ENCODE data around the gene FBXO38. TPM values are rescaled to one million over a fixed set of nuclear protein-coding genes. Genes with fewer than 3 reads are reported as not detected.

The FBXO38 gene
- total and polyA plus RNA-seq, 2 of the 4 experiments (the other 2 are of a cell fraction) = 14.9 to 70.1 TPM

DNA sequence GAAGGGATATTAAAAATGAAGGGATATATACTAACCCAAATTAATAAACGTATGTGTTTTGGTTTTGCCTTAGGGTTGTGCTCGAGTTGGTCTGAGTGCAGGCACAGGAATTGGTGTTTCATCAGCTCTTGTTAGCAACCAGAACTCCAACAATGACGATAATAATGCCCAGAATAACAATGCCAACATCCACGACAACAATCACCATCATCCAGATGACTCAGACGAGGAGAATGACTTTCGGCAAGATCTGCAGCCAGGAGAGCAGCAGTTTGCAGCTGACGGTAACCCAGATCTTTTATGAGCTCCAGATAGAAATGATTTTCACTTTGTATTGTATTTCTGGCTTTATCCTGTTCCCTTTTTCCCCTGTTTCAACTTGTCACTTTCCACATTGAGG lies 33.2 kb downstream of the FBXO38 start:
- ChIA-PET POLR2A (ENCODE audit: unreplicated experiment) (no interaction called here), CTCF (no interaction called here)
- H3K18ac ChIP-seq (ENCODE audit: low read depth, low read length) = no peak overlapping the region
- H4K91ac ChIP-seq (ENCODE audit: insufficient read depth, low read depth, low read length) = no peak overlapping the region
- 0 out of 4 replicates have a peak, but pooled peaks cover 0 to 6% of the 10 kb centered on the region in 2 experiments for H3K79me1 ChIP-seq (ENCODE audit: low read depth in 1 of 2, low read length in 2 of 2)
- no peak overlapping the region for H3K4me2 ChIP-seq (ENCODE audit: low read depth, low read length)
- no peak overlapping the region for H2BK20ac ChIP-seq (ENCODE audit: low read depth, low read length)
- in situ Hi-C loops (cut with MboI; ENCODE audit: low sequenced_read_pairs) (loop anchor here (25.0 kb wide), 1 partner anchor 1955 kb away; no protein-coding TSS in a partner anchor), dilution Hi-C loops (cut with HindIII; ENCODE audit: low sequenced_read_pairs, unreplicated experiment) (no loop called here), intact Hi-C loops (cut with micrococcal nuclease) (no loop called here)
- H3K14ac ChIP-seq (replicated peaks; ENCODE audit: low read depth, low read length) = no peak overlapping the region
- H2AK5ac ChIP-seq (ENCODE audit: low read depth, low read length) = no peak overlapping the region
- H3K4me3 ChIP-seq (ENCODE audit: insufficient read depth, low read depth, low read length) = no peak overlapping the region
- H4K5ac ChIP-seq (ENCODE audit: low read depth, low read length) = no peak overlapping the region
- DNase-seq (no peak), ATAC-seq (ENCODE audit: low read depth) (no peak)
- H2AK9ac ChIP-seq (replicated peaks; ENCODE audit: low read depth, low read length, poor library complexity) = no peak overlapping the region
- no peak overlapping the region for H3K9ac ChIP-seq (ENCODE audit: low read depth, low read length)
- BruUV-seq (replicated peaks) = no TSS peak
- H3K9me1 ChIP-seq (ENCODE audit: insufficient read depth, low read length) = no peaks in the 10 kb centered on the region; the same call in 1 of the 2 replicates
- H2AFZ ChIP-seq (replicated peaks; ENCODE audit: low read length, poor library complexity) = no peak overlapping the region
- no peaks in the 10 kb centered on the region for H3K9me3 ChIP-seq (ENCODE audit: control insufficient read depth, insufficient read depth, low read length)
- H3K4me1 ChIP-seq (ENCODE audit: control insufficient read depth, insufficient read depth, low read length) = no peaks in the 10 kb centered on the region
- WGBS, 2 experiments (ENCODE audit: extremely low coverage in 2 of 2, insufficient read length in 1 of 2) = 83% methylated on average over 1 of the region's 7 CpGs; no CpG with 5 or more reads in 1 of the 2 experiments
- no peak overlapping the region for H3K56ac ChIP-seq (ENCODE audit: extremely low read depth, insufficient read depth, low read length)
- no peak overlapping the region for H3K27ac ChIP-seq (ENCODE audit: insufficient read depth, low read length)
- peaks cover 43% of the 10 kb centered on the region for H3K36me3 ChIP-seq (ENCODE audit: control insufficient read depth, insufficient read depth, low read length)
- no peak overlapping the region for H4K8ac ChIP-seq (ENCODE audit: low read depth in 2 of 2, low read length in 2 of 2)
- H2BK5ac ChIP-seq (ENCODE audit: low read depth, low read length, poor library complexity, severe bottlenecking) = no peak overlapping the region
- no peak overlapping the region for H3K4ac ChIP-seq (ENCODE audit: low read depth, low read length)
- H2BK120ac ChIP-seq (ENCODE audit: low read depth, low read length) = no peak overlapping the region
- no peaks in the 10 kb centered on the region for H3K27me3 ChIP-seq (ENCODE audit: control insufficient read depth, insufficient read depth, low read length)
- H2BK15ac ChIP-seq (ENCODE audit: low read depth, low read length) = no peak overlapping the region
- H3K23ac ChIP-seq (ENCODE audit: low read depth, low read length) = no peak overlapping the region
- TF ChIP-seq BHLHE40 (IDR thresholded peaks at IDR 0.05; ENCODE audit: low read depth, low read length) (no peak), MAFK (IDR thresholded peaks at IDR 0.05; ENCODE audit: low read depth, low read length) (no peak)
- TF ChIP-seq, protein P1, sequence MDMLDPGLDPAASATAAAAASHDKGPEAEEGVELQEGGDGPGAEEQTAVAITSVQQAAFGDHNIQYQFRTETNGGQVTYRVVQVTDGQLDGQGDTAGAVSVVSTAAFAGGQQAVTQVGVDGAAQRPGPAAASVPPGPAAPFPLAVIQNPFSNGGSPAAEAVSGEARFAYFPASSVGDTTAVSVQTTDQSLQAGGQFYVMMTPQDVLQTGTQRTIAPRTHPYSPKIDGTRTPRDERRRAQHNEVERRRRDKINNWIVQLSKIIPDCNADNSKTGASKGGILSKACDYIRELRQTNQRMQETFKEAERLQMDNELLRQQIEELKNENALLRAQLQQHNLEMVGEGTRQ (IDR thresholded peaks at IDR 0.05; ENCODE audit: low read depth, low read length) = no peak
- no peaks in the 10 kb centered on the region for H4K20me1 ChIP-seq (ENCODE audit: insufficient read depth, low read length)

Measured in IMR-90 (cell line).